SK-N-SH treated with all-trans-retinoic acid at 6 μM for 48 hours (cell line): ENCODE measurements around the gene NKPD1.

Experiments used
- ATAC-seq: fragments of 200-7000 bp; cut with Tn5 transposase; 3 replicates; pipeline ENCODE4 v1.9.1; 2020; ENCODE audit warnings: mild to moderate bottlenecking, moderate library complexity
- ARNTL ChIP-seq: fragments of 450-650 bp; formaldehyde crosslinking; IDR thresholded peaks from 2 replicates; pipeline ENCODE4 v1.5.0; 2020; ENCODE audit warnings: low read depth, mild to moderate bottlenecking, moderate library complexity, borderline replicate concordance
- BACH2 ChIP-seq: fragments of 250-450 bp; sonication (Bioruptor Pico); IDR thresholded peaks from 2 replicates; pipeline ENCODE4 v1.9.0; 2021; ENCODE audit warnings: mild to moderate bottlenecking, borderline replicate concordance
- CSDC2 ChIP-seq: fragments of 250-450 bp; sonication (Bioruptor Pico); IDR thresholded peaks from 2 replicates; pipeline ENCODE4 v1.5.0; 2020; ENCODE audit warnings: mild to moderate bottlenecking, moderate library complexity
- GLIS3 ChIP-seq: fragments of 250-450 bp; sonication (Bioruptor Pico); IDR thresholded peaks from 2 replicates; pipeline ENCODE4 v1.5.0; 2020; ENCODE audit warnings: mild to moderate bottlenecking, moderate library complexity
- OSR1 ChIP-seq: fragments of 250-450 bp; sonication (Bioruptor Pico); IDR thresholded peaks from 2 replicates; pipeline ENCODE4 v1.8.0; 2022; ENCODE audit warnings: moderate library complexity, mild to moderate bottlenecking, inconsistent platforms
- SNAI2 ChIP-seq: fragments of 250-450 bp; sonication (Bioruptor Pico); IDR thresholded peaks from 2 replicates; pipeline ENCODE4 v1.5.0; 2020; ENCODE audit warnings: mild to moderate bottlenecking, moderate library complexity
- TCF4 ChIP-seq: fragments of 250-450 bp; sonication (Bioruptor Pico); IDR thresholded peaks from 2 replicates; pipeline ENCODE4 v1.8.0; 2021; ENCODE audit warnings: mild to moderate bottlenecking, moderate library complexity, borderline replicate concordance
- TOX ChIP-seq: fragments of 250-450 bp; sonication (Bioruptor Pico); IDR thresholded peaks from 2 replicates; pipeline ENCODE4 v1.8.0; 2021; ENCODE audit warnings: mild to moderate bottlenecking, moderate library complexity, borderline replicate concordance
- ZC3H10 ChIP-seq: fragments of 250-450 bp; sonication (Bioruptor Pico); IDR thresholded peaks from 2 replicates; pipeline ENCODE4 v1.5.1; 2021; ENCODE audit warnings: mild to moderate bottlenecking, moderate library complexity
- ZFP3 ChIP-seq: fragments of 250-450 bp; sonication (Bioruptor Pico); IDR thresholded peaks from 2 replicates; pipeline ENCODE4 v1.5.0; 2020; ENCODE audit warnings: mild to moderate bottlenecking, moderate library complexity
- ZFP30 ChIP-seq: fragments of 450-650 bp; formaldehyde crosslinking; IDR thresholded peaks from 2 replicates; pipeline ENCODE4 v1.5.0; 2022; ENCODE audit warnings: mild to moderate bottlenecking, moderate library complexity
- ZNF565 ChIP-seq: fragments of 450-650 bp; formaldehyde crosslinking; conservative IDR thresholded peaks from 2 replicates; pipeline ENCODE4 v1.5.0; 2020; ENCODE audit warnings: low read depth, mild to moderate bottlenecking, moderate library complexity
- ZNF70 ChIP-seq: fragments of 450-650 bp; formaldehyde crosslinking; IDR thresholded peaks from 2 replicates; pipeline ENCODE4 v1.5.0; 2020; ENCODE audit warnings: mild to moderate bottlenecking, moderate library complexity
- ZNF8 ChIP-seq: fragments of 450-650 bp; formaldehyde crosslinking; IDR thresholded peaks from 2 replicates; pipeline ENCODE4 v1.5.0; 2020; ENCODE audit warnings: mild to moderate bottlenecking, moderate library complexity
- TF ChIP-seq, protein P1 (sequence below): fragments of 250-450 bp; sonication (Bioruptor Pico); IDR thresholded peaks from 2 replicates; pipeline ENCODE4 v1.5.0; 2020; ENCODE audit warnings: mild to moderate bottlenecking, moderate library complexity
- TF ChIP-seq, protein P2 (sequence below): fragments of 250-450 bp; sonication (Bioruptor Pico); IDR thresholded peaks from 2 replicates; pipeline ENCODE4 v1.8.0; 2020; ENCODE audit warnings: mild to moderate bottlenecking, moderate library complexity, borderline replicate concordance
- TF ChIP-seq, protein P3 (sequence below): fragments of 250-450 bp; sonication (Bioruptor Pico); IDR thresholded peaks from 2 replicates; pipeline ENCODE4 v1.5.1; 2020; ENCODE audit warnings: low read depth, mild to moderate bottlenecking, moderate library complexity
- TF ChIP-seq, protein P4 (sequence below): fragments of 250-450 bp; sonication (Bioruptor Pico); IDR thresholded peaks from 2 replicates; pipeline ENCODE4 v1.5.1; 2021; ENCODE audit warnings: mild to moderate bottlenecking, moderate library complexity

The NKPD1 gene

DNA sequence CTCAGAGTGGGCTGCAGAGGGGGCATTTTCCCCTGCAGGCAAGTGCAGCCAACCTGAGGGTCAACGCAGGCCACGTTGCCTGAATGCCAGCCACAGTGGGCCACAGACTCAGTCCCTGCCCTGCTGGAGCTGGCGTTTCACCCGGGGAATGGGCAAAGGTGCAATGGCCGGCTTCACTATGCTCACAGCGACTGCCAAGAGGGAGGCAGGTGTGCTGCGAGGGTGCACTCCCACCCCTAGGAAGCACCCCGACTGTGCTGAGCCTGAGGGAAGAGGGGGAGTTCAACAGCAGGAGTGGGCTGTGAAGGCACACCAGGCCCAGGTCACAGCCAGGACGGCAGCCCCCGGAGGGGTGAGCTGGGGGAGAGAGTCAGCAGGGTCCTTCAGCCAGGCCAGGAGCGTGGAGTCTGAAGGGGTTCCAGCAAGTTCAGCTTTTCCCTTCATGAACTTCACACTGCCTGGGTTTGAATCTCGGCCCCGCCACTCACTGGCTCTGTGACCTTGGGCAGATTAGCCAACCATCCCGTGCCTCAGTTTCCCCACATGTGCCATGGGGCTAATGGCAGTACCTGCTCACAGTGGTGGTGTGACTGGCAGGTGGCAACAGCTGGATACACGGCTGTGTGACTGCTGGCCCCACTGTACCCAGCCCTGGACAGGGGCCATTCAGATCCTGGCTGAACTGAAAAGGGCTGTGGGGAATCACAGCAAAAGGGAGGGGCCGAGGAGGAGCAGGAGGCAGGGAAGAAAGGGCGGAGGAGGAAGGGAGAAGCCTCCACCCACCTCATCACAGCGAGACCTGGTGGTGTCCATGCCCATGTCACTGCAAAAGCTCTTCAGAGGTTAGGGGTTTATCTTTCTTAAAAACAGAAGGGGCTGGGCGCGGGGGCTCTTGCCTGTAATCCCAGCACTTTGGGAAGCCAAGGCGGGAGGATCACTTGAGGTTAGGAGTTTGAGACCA lies 9.6 kb upstream of the NKPD1 start:
- ATAC-seq, result no peak
- TF ChIP-seq TOX (CRISPR knock-in tag) (no peak), BACH2 (no peak), SNAI2 (CRISPR knock-in tag) (no peak)
- TF ChIP-seq, protein P1, sequence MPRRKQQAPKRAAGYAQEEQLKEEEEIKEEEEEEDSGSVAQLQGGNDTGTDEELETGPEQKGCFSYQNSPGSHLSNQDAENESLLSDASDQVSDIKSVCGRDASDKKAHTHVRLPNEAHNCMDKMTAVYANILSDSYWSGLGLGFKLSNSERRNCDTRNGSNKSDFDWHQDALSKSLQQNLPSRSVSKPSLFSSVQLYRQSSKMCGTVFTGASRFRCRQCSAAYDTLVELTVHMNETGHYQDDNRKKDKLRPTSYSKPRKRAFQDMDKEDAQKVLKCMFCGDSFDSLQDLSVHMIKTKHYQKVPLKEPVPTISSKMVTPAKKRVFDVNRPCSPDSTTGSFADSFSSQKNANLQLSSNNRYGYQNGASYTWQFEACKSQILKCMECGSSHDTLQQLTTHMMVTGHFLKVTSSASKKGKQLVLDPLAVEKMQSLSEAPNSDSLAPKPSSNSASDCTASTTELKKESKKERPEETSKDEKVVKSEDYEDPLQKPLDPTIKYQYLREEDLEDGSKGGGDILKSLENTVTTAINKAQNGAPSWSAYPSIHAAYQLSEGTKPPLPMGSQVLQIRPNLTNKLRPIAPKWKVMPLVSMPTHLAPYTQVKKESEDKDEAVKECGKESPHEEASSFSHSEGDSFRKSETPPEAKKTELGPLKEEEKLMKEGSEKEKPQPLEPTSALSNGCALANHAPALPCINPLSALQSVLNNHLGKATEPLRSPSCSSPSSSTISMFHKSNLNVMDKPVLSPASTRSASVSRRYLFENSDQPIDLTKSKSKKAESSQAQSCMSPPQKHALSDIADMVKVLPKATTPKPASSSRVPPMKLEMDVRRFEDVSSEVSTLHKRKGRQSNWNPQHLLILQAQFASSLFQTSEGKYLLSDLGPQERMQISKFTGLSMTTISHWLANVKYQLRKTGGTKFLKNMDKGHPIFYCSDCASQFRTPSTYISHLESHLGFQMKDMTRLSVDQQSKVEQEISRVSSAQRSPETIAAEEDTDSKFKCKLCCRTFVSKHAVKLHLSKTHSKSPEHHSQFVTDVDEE (CRISPR knock-in tag), result no peak
- TF ChIP-seq, protein P2, sequence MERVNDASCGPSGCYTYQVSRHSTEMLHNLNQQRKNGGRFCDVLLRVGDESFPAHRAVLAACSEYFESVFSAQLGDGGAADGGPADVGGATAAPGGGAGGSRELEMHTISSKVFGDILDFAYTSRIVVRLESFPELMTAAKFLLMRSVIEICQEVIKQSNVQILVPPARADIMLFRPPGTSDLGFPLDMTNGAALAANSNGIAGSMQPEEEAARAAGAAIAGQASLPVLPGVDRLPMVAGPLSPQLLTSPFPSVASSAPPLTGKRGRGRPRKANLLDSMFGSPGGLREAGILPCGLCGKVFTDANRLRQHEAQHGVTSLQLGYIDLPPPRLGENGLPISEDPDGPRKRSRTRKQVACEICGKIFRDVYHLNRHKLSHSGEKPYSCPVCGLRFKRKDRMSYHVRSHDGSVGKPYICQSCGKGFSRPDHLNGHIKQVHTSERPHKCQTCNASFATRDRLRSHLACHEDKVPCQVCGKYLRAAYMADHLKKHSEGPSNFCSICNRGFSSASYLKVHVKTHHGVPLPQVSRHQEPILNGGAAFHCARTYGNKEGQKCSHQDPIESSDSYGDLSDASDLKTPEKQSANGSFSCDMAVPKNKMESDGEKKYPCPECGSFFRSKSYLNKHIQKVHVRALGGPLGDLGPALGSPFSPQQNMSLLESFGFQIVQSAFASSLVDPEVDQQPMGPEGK, result no peak
- TF ChIP-seq, protein P3, sequence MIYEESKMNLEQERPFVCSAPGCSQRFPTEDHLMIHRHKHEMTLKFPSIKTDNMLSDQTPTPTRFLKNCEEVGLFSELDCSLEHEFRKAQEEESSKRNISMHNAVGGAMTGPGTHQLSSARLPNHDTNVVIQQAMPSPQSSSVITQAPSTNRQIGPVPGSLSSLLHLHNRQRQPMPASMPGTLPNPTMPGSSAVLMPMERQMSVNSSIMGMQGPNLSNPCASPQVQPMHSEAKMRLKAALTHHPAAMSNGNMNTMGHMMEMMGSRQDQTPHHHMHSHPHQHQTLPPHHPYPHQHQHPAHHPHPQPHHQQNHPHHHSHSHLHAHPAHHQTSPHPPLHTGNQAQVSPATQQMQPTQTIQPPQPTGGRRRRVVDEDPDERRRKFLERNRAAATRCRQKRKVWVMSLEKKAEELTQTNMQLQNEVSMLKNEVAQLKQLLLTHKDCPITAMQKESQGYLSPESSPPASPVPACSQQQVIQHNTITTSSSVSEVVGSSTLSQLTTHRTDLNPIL (CRISPR knock-in tag), result no peak

DNA sequence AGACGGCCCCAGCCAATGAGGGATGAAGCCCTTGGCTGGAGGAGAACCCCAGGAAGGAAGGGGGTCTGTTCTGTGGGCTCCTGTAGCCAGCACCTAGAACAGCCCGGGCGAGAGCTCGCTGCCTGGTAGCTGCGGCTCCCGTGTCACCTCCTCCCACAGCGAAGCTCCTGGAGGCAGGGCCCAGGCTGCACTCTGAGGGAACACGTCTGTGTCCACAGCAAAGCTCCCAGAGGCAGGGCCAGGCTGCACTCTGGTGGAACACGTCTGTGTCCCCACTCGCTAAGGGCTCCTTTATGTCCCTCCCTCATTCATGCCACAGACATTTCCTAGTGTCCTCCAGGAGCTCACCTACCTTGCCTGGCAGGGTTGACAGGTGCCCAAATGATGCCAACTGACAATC lies 8.8 kb upstream of the NKPD1 start:
- ATAC-seq, result no peak
- TF ChIP-seq ZNF70 (CRISPR knock-in tag), result no peak
- TF ChIP-seq, protein P1 (CRISPR knock-in tag), result no peak
- TF ChIP-seq TCF4 (CRISPR knock-in tag), result no peak
- no peak for TF ChIP-seq SNAI2 (CRISPR knock-in tag)
- TF ChIP-seq ARNTL (CRISPR knock-in tag), result no peak
- no peak for TF ChIP-seq ZFP3 (CRISPR knock-in tag)
- TF ChIP-seq, protein P2, result no peak
- no peak for TF ChIP-seq ZFP30 (CRISPR knock-in tag)
- TF ChIP-seq, protein P3 (CRISPR knock-in tag), result no peak
- no peak for TF ChIP-seq ZNF565 (CRISPR knock-in tag)
- no peak for TF ChIP-seq ZNF8 (CRISPR knock-in tag)
- no peak for TF ChIP-seq ZC3H10 (CRISPR knock-in tag)

DNA sequence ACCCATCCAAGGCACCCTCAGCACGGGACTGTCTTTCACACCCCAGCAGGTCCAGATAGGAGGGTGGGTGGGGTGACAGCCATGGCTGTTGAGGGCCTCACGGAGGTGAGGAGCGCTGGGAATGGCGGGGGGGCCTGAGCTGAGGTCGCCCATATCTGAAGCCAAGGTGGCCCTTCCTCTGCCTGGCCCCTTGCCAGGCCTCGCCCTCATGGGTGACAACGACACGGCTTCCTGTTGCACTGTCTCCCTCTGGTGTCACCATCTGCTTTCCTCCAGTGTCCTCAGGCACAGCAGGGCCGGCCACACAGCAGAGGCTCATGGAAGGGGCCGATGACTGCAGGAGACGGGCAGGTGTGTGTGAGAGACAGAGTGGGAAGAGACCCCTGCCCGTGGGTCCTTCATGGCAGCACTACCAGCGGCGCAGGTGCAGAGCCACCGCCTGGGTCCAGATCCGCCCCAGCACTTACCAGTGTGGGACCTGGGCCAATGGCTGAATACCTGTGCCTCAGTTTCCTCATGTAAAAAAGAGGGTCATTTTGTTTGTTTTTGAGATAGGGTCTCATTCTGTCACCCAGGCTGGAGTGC lies 8.1 kb upstream of the NKPD1 start:
- TF ChIP-seq CSDC2 (CRISPR knock-in tag), result no peak
- no peak for TF ChIP-seq SNAI2 (CRISPR knock-in tag)
- no peak for TF ChIP-seq GLIS3 (CRISPR knock-in tag)
- TF ChIP-seq, protein P4, sequence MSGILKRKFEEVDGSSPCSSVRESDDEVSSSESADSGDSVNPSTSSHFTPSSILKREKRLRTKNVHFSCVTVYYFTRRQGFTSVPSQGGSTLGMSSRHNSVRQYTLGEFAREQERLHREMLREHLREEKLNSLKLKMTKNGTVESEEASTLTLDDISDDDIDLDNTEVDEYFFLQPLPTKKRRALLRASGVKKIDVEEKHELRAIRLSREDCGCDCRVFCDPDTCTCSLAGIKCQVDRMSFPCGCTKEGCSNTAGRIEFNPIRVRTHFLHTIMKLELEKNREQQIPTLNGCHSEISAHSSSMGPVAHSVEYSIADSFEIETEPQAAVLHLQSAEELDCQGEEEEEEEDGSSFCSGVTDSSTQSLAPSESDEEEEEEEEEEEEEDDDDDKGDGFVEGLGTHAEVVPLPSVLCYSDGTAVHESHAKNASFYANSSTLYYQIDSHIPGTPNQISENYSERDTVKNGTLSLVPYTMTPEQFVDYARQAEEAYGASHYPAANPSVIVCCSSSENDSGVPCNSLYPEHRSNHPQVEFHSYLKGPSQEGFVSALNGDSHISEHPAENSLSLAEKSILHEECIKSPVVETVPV (CRISPR knock-in tag), result no peak
- no peak for TF ChIP-seq ZC3H10 (CRISPR knock-in tag)
- TF ChIP-seq, protein P3 (CRISPR knock-in tag), result no peak
- TF ChIP-seq ZNF565 (CRISPR knock-in tag), result no peak
- no peak for TF ChIP-seq ARNTL (CRISPR knock-in tag)
- no peak for TF ChIP-seq OSR1 (CRISPR knock-in tag)
- no peak for ATAC-seq
